GM12874 (cell line): ENCODE data around the gene PRMT1.

Experiments
- TF ChIP-seq, protein P1 (sequence below): IDR thresholded peaks from 2 replicates; pipeline ENCODE4 v1.5.1; 2011; ENCODE audit warnings: low read depth, mild to moderate bottlenecking, control low read depth, low read length, moderate library complexity; ENCODE audit not compliant: insufficient read depth

The PRMT1 gene

DNA sequence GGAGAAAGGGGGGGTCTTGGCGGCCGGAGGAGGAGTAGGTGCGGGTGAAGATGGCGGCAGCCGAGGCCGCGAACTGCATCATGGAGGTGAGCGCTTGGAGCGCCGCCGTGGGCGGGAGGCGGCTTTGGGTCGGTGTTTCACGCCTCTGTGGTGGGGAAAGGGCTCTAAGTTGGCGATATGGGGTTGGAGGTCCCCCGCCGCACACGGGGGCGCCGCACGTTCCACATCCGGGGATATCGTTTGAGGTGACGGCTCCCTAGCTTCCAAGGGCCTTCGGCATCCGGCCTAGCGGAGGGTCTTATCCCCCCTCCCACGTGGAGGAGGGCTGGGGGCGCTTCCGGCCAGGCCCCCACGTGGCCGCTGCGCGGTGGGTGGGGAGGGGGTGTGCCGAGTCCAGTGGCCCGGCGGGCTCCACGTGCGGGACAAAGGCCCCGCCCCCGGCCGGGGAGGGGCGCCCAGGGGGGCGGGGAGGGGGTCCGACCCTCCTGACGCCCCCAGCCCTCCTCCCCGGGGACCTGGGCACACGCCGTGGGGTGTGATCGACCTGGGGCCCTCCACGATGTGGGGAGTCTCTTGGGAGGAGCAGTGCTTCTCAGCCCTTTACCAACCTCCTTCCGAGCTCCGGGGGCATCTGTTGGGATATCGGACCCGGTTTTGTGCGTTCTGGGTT lies at the start of gene PRMT1:
Gene PRMT1 (plus strand): TSS at position 41 of the 670 bp plus-strand sequence. CDS start 10 bp downstream, at position 51.
- TF ChIP-seq, protein P1, sequence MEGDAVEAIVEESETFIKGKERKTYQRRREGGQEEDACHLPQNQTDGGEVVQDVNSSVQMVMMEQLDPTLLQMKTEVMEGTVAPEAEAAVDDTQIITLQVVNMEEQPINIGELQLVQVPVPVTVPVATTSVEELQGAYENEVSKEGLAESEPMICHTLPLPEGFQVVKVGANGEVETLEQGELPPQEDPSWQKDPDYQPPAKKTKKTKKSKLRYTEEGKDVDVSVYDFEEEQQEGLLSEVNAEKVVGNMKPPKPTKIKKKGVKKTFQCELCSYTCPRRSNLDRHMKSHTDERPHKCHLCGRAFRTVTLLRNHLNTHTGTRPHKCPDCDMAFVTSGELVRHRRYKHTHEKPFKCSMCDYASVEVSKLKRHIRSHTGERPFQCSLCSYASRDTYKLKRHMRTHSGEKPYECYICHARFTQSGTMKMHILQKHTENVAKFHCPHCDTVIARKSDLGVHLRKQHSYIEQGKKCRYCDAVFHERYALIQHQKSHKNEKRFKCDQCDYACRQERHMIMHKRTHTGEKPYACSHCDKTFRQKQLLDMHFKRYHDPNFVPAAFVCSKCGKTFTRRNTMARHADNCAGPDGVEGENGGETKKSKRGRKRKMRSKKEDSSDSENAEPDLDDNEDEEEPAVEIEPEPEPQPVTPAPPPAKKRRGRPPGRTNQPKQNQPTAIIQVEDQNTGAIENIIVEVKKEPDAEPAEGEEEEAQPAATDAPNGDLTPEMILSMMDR = no peak

DNA sequence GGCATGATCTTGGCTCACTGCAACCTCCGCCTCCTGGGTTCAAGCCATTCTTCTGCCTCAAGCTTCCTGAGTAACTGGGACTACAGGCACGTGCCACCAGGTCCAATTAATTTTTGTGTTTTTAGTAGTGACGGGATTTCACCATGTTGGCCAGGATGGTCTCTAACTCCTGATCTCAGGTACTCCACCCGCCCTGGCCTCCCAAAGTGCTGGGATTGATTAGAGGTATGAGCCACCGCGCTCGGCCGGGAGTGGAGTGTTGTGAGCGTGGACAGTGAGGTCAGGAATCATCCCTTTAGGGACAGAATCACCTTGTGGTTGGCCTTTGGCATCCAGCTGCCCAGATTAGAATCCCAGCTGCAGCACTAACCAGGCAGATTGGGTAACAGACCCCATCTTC lies 47.4 kb upstream of the PRMT1 start:
- TF ChIP-seq, protein P1 = no peak

DNA sequence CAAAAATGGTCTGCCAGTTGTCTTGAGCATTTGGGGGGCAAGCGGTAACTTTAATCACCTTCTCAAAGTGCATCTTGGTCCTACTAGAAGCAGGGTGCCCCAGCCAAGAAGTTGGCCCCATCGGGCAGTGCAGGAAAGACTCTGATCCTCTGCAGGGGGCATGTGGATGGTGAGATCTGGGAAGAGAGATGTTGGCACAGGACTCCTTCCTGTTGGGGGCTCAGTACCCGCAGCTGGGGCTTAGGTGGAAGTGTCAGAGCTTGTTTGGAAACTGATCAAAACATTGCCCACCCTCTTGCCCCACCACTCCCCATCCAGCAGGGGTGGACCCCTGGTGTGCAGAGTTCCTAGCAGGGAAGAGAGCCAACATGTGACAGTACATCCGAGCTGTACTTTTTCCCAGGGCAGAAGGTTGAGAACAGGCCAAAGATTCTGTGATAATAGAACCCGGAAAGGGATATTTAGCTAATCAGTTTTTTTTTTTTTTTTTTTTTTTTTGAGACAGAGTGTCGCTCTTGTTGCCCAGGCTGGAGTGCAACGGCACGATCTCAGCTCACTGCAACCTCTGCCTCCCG lies 46.0 kb upstream of the PRMT1 start:
- TF ChIP-seq, protein P1 = no peak

DNA sequence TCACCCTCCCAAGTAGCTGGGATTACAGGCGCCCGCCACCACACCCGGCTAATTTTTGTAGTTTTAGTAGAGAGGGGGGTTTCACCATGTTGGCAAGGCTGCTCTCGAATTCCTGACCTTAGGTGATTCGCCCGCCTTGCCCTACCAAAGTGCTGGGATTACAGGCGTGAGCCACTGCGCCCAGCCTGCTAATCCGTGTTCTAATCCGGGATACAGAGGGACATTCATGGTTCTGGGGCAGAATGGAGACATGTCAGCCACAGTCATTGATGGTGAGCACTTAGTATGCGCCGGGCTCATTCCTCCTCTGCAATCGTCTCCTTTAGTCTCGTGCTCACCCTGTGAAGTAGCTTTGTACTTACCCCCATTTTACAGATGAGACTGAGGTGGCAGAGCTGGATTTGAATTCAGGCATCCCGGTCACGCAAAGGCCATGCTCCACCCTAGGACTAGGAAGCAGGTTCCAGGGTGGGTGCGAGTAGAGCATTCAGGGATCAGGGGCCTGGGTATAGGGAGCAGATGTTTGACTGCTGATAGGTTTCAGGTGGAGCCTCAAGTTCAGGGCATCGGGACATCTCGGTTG lies 45.4 kb upstream of the PRMT1 start:
- TF ChIP-seq, protein P1 = no peak

DNA sequence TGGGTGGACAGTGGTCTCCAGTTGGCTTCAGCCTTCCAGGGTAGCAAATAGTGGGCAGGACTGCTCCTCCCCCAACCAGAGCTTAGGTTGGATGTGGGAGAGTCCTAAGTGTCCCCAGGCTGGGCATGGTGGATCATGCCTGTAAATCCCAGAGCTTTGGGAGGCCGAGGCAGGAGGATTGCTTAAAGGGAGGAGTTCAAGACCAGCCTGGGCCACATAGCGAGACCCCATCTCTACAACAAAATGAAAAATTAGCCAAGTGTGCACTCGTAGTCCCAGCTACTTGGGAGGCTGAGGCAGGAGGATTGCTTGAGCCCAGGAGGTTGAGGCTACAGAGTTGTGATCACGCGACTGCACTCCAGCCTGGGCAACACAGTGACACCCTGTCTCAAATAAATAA lies 44.5 kb upstream of the PRMT1 start:
- TF ChIP-seq, protein P1 = no peak

- TF ChIP-seq, protein P1 = no peak
Observed at GRCh38 chr19:49635530-49636232, 41.4 kb upstream of the PRMT1 start.

GRCh38 chr19:49636233-49636932 lies 40.7 kb upstream of the PRMT1 start:
- TF ChIP-seq, protein P1 = no peak
